Cardiac muscle cell (in vitro differentiated cells and primary cell): ENCODE results near the gene PCSK5. TPM values are rescaled to one million over a fixed set of nuclear protein-coding genes. Genes with fewer than 3 reads are reported as not detected.

Source experiments
- DNase-seq, 2 donors: peaks; one replicate each; pipeline versions ENCODE4 v3.0.0 to v3.0.0-alpha.2; 2010 to 2017; ENCODE audit warnings: low read depth in 1 of 2, low spot score in 1 of 2
- H3K27ac ChIP-seq: fragments of 200-600 bp; sonication (generic); 2 replicates; pipeline ENCODE4 v1.5.1; 2016
- H3K27me3 ChIP-seq: fragments of 200-600 bp; sonication (generic); 2 replicates; pipeline ENCODE4 v1.6.0; 2016; ENCODE audit warnings: control low read depth
- H3K36me3 ChIP-seq: fragments of 200-600 bp; sonication (generic); 2 replicates; pipeline ENCODE4 v1.5.1; 2016; ENCODE audit warnings: control low read depth
- H3K4me1 ChIP-seq: fragments of 200-600 bp; sonication (generic); 2 replicates; pipeline ENCODE4 v1.8.1; 2017; ENCODE audit warnings: low read depth, mild to moderate bottlenecking, mixed run types
- H3K4me3 ChIP-seq: fragments of 200-600 bp; sonication (generic); 2 replicates; pipeline ENCODE4 v1.5.1; 2016; ENCODE audit warnings: mild to moderate bottlenecking
- H3K9me3 ChIP-seq: fragments of 200-600 bp; sonication (generic); 2 replicates; pipeline ENCODE4 v1.5.1; 2017; ENCODE audit warnings: low read depth, mild to moderate bottlenecking, control low read depth
- CTCF ChIP-seq: IDR thresholded peaks from 2 replicates; pipeline ENCODE4 v1.5.1; 2012; ENCODE audit warnings: low read depth, mild to moderate bottlenecking, low read length
- polyA plus RNA-seq: library from polyadenylated mRNA; unstranded; fragments of >200 nt; fragmentation: Nextera tagmentation; extraction: Ambion mirVana; gene quantifications from 2 replicates; pipeline ENCODE4 v1.2.1, GENCODE V29; 2016
- total RNA-seq: library from RNA; depleted of rRNA; stranded (reverse); fragments of >200 nt; gene quantifications from 2 replicates; pipeline ENCODE4 v1.2.3, GENCODE V29; 2016

Gene PCSK5
- total and polyA plus RNA-seq, 2 experiments from 2014 or later, result 6.8 to 9.6 TPM

GRCh38 chr9:75921391-75922127 is 31.1 kb downstream of the PCSK5 start:
- DNase-seq, result no peak
- Histone ChIP-seq H3K27ac (no peak overlapping the region), H3K9me3 (no peaks in the 10 kb centered on the region), H3K4me1 (no peaks in the 10 kb centered on the region), H3K4me3 (no peak overlapping the region), H3K27me3 (no peaks in the 10 kb centered on the region), H3K36me3 (no peaks in the 10 kb centered on the region)
- TF ChIP-seq CTCF, result no peak

GRCh38 chr9:75926385-75926784 is 35.9 kb downstream of the PCSK5 start:
- H3K4me3 ChIP-seq, result no peak overlapping the region
- DNase-seq, result no peak

GRCh38 chr9:75927356-75927755 is 36.9 kb downstream of the PCSK5 start:
- TF ChIP-seq CTCF, result no peak
- Histone ChIP-seq H3K4me3 (no peak overlapping the region), H3K9me3 (no peaks in the 10 kb centered on the region), H3K4me1 (peaks cover 3% of the 10 kb centered on the region), H3K27ac (no peak overlapping the region), H3K36me3 (no peaks in the 10 kb centered on the region), H3K27me3 (no peaks in the 10 kb centered on the region)
- no peak for DNase-seq

More at GRCh38 chr9:75926385-75926784, 35.9 kb downstream of the PCSK5 start:
- no peak for TF ChIP-seq CTCF
- no peaks in the 10 kb centered on the region for H3K9me3 ChIP-seq
- peaks cover 3% of the 10 kb centered on the region for H3K4me1 ChIP-seq
- no peaks in the 10 kb centered on the region for H3K27me3 ChIP-seq
- no peak overlapping the region for H3K27ac ChIP-seq
- no peaks in the 10 kb centered on the region for H3K36me3 ChIP-seq

- no peaks in the 10 kb centered on the region for H3K9me3 ChIP-seq
- no peak for DNase-seq
- no peak for TF ChIP-seq CTCF
- H3K36me3 ChIP-seq, result no peaks in the 10 kb centered on the region
- no peaks in the 10 kb centered on the region for H3K27me3 ChIP-seq
- H3K27ac ChIP-seq, result no peak overlapping the region
- no peak overlapping the region for H3K4me3 ChIP-seq
- H3K4me1 ChIP-seq, result peaks cover 3% of the 10 kb centered on the region
Measured at GRCh38 chr9:75930190-75930589, 39.7 kb downstream of the PCSK5 start.

- Histone ChIP-seq H3K9me3 (no peaks in the 10 kb centered on the region), H3K4me3 (no peak overlapping the region), H3K27me3 (no peaks in the 10 kb centered on the region), H3K27ac (no peak overlapping the region), H3K36me3 (no peaks in the 10 kb centered on the region), H3K4me1 (peaks cover 3% of the 10 kb centered on the region)
- no peak for TF ChIP-seq CTCF
- DNase-seq, result peak in 1 of 2 donors; percentile 5
Measured at GRCh38 chr9:75930730-75931321, 40.4 kb downstream of the PCSK5 start.
